Activated CD8-positive, alpha-beta T cell treated with anti-CD3 and anti-CD28 coated beads for 36 hours (primary cell): ENCODE results near the gene LITAF. TPM values are rescaled to one million over a fixed set of nuclear protein-coding genes. Genes with fewer than 3 reads are reported as not detected.

ENCODE experiments used
- ATAC-seq: fragments of 200-7000 bp; cut with Tn5 transposase; one replicate; pipeline ENCODE4 v1.10.0; 2021; ENCODE audit warnings: mild to moderate bottlenecking, moderate library complexity
- CTCF ChIA-PET: fragments of 350-600 bp; sonication (Branson Sonifier 250); formaldehyde crosslinking; loops from one replicate; lab custom pipeline; 2021; ENCODE audit warnings: antibody characterized with exemption; lab: Charles Lee
- POLR2A ChIA-PET: fragments of 350-600 bp; sonication (Branson Sonifier 250); formaldehyde crosslinking; loops from one replicate; lab custom pipeline; 2021; ENCODE audit warnings: antibody characterized with exemption; lab: Charles Lee
- DNase-seq: peaks from one replicate; pipeline ENCODE4 v3.0.0-alpha.2; 2020
- H3K27ac Mint-ChIP-seq: one replicate; pipeline ENCODE4 v1.8.0; 2021; ENCODE audit warnings: mild to moderate bottlenecking, mixed read lengths
- H3K27me3 Mint-ChIP-seq: one replicate; pipeline ENCODE4 v1.8.0; 2021; ENCODE audit warnings: mixed read lengths
- H3K36me3 Mint-ChIP-seq: one replicate; pipeline ENCODE4 v1.8.0; 2021; ENCODE audit warnings: low read depth, mixed read lengths
- H3K4me1 Mint-ChIP-seq: one replicate; pipeline ENCODE4 v1.8.0; 2021; ENCODE audit warnings: low read depth, mixed read lengths
- H3K4me3 Mint-ChIP-seq: one replicate; pipeline ENCODE4 v1.8.0; 2021; ENCODE audit warnings: mild to moderate bottlenecking, moderate library complexity, mixed read lengths
- H3K9me3 Mint-ChIP-seq: one replicate; pipeline ENCODE4 v1.8.0; 2021; ENCODE audit warnings: mixed read lengths
- intact Hi-C: fragments of 100-400 bp; cut with micrococcal nuclease; formaldehyde crosslinking; loops from one replicate; pipeline ENCODE4 v1.10.0; 2022
- total RNA-seq, 2 experiments: library from RNA; stranded (reverse); gene quantifications; one replicate each; pipeline ENCODE4 v1.2.3, GENCODE V29; 2021
- TF ChIP-seq, protein P1 (sequence below): fragments of 200-600 bp; IDR thresholded peaks from one replicate; pipeline ENCODE4 v1.8.0; 2022; ENCODE audit warnings: antibody characterized with exemption, mild to moderate bottlenecking

Gene LITAF
- total RNA-seq, 2 experiments from 2014 or later, result 108 to 110 TPM

DNA sequence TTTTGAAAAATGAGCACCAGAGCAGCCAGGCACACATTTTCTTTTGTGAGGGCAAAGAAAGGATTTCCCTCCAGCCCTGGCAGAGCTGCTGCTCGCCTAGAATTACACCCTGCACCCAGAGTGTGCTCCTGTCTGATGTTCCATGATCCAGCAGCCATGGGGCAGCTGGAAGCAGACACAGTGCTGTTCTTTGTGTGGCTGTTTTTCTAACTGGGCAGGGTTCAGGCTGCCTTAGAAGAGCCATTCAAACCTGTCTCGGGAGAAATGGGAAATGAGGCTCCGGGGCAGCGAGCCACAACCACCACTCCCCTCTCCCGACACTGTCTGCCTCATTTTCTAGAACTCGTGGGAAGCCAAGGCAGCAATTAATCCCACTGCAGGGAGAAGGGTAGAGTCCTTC is 28.9 kb downstream of the LITAF start:
- Mint-ChIP-seq H3K27me3 (no peaks in the 10 kb centered on the region), H3K4me3 (no peak overlapping the region), H3K36me3 (peaks cover 51% of the 10 kb centered on the region), H3K9me3 (peaks cover 7% of the 10 kb centered on the region), H3K27ac (peak overlapping the region; percentile 80), H3K4me1 (peaks cover 54% of the 10 kb centered on the region)
- ATAC-seq, result no peak
- POLR2A ChIA-PET, result interaction anchor here (0.6 to 1.1 kb wide), 2 partner anchors 10 to 108 kb away, joined by 3 to 4 read pairs; no protein-coding TSS in a partner anchor
- TF ChIP-seq, protein P1, sequence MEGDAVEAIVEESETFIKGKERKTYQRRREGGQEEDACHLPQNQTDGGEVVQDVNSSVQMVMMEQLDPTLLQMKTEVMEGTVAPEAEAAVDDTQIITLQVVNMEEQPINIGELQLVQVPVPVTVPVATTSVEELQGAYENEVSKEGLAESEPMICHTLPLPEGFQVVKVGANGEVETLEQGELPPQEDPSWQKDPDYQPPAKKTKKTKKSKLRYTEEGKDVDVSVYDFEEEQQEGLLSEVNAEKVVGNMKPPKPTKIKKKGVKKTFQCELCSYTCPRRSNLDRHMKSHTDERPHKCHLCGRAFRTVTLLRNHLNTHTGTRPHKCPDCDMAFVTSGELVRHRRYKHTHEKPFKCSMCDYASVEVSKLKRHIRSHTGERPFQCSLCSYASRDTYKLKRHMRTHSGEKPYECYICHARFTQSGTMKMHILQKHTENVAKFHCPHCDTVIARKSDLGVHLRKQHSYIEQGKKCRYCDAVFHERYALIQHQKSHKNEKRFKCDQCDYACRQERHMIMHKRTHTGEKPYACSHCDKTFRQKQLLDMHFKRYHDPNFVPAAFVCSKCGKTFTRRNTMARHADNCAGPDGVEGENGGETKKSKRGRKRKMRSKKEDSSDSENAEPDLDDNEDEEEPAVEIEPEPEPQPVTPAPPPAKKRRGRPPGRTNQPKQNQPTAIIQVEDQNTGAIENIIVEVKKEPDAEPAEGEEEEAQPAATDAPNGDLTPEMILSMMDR, result no peak
- intact Hi-C loops, result no loop called here
- CTCF ChIA-PET, result interaction anchor here (1.6 kb wide), 1 partner anchor 26 kb away, joined by 4 read pairs; no protein-coding TSS in a partner anchor
- DNase-seq, result no peak

DNA sequence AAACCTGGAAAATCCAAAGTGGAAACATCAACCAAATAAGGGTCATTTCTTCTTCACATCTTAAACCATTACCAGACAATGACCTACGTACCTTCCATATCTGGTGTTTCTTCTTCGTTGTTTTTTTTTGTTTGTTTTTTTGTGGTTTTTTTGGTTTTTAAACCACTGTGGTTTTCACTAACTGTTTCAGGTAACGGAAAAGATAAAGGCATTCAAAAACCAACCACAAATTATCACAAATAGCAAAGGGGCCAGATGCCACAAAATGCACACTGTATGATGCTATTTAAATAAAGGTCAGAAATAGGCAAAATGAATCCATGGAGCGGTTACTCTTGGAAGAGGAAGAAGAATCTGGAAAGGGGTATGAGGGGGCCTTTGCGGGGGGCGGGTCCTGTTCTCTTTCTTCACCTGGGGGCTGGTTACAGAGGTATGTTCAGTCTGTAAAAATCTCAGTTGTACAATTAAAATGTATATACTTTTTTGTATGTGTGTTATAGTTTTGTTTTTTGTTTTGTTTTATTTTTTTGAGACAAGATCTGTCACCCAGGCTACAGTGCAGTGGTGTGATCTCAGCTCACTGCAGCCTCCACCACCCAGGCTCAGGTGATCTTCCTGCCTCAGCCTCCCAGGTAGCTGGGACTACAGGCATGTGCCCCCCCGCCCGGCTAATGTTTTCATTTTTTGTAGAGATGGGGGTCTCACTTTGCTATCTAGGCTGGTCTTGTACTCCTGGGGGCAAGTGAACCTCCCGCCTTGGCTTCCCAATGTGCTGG is 29.6 kb downstream of the LITAF start:
- intact Hi-C loops, result no loop called here
- TF ChIP-seq, protein P1, result no peak
- POLR2A ChIA-PET, result interaction anchor here (1.1 kb wide), 1 partner anchor 9 kb away, joined by 3 read pairs; no protein-coding TSS in a partner anchor
- CTCF ChIA-PET, result interaction anchor here (1.6 kb wide), 1 partner anchor 25 kb away, joined by 4 read pairs; no protein-coding TSS in a partner anchor
- ATAC-seq (no peak), DNase-seq (no peak)
- Mint-ChIP-seq H3K9me3 (peaks cover 7% of the 10 kb centered on the region), H3K27ac (peak overlapping the region; percentile 80), H3K27me3 (no peaks in the 10 kb centered on the region), H3K4me1 (peaks cover 48% of the 10 kb centered on the region), H3K4me3 (peak overlapping the region; percentile 20), H3K36me3 (peaks cover 56% of the 10 kb centered on the region)

DNA sequence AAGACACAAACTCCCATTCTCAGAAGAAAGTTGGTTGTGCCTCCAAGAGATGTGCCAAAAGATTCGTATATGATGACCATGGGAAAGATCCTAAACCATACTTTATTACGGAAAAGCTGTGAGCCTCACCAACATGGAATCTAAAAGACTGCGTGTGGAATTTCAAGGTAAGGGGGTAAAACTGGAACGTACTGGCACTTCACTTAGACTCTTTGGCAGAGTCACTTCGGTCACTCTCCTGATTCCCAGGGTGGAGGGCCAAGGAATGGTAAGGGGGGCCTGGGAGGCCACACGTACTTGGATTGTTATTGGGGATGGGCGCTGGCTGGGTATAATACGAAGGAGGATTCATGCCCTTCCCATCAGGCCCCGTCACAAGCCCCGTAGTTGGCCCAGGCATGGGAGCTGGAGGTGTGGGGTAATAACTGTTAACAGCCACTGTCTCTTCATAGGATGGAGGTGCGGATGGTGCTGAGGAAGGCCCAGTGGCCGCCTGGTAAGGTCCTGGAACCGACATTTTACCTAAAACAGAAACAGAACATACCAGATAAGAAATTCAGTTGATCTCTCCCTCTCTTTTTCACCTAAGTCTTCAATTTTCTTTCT is 30.4 kb downstream of the LITAF start:
- ChIA-PET CTCF (interaction anchor here (1.6 kb wide), 1 partner anchor 24 kb away, joined by 4 read pairs; no protein-coding TSS in a partner anchor), POLR2A (interaction anchor here (1.2 kb wide), 1 partner anchor 20 kb away, joined by 3 read pairs; no protein-coding TSS in a partner anchor)
- H3K4me3 Mint-ChIP-seq, result no peak overlapping the region
- H3K9me3 Mint-ChIP-seq, result peaks cover 7% of the 10 kb centered on the region
- H3K27ac Mint-ChIP-seq, result peak overlapping the region; percentile 80
- H3K4me1 Mint-ChIP-seq, result peaks cover 40% of the 10 kb centered on the region
- intact Hi-C loops, result no loop called here
- ATAC-seq (no peak), DNase-seq (no peak)
- H3K27me3 Mint-ChIP-seq, result no peaks in the 10 kb centered on the region
- peaks cover 56% of the 10 kb centered on the region for H3K36me3 Mint-ChIP-seq
- TF ChIP-seq, protein P1, result no peak

DNA sequence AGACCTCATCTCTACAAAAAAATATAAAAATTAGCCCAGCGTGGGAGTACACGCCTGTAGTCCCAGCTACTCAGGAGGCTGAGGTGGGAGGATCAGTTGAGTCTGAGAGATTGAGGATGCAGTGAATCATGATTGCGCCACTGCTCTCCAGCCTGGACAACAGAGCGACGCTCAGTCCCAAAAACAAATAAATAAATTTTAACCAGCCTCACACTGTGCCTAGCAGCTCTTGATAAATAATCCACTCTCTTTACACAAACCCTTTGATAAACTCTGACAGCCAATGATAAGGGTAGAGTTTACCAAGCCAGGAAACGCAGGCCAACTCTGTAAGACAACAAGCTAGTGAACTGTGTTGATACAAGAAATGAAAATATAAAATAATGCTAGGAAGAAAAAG is 32.7 kb downstream of the LITAF start:
- ATAC-seq (no peak), DNase-seq (no peak)
- POLR2A ChIA-PET, result interaction anchor here (0.6 kb wide), 1 partner anchor 13 kb away, joined by 3 read pairs; no protein-coding TSS in a partner anchor
- TF ChIP-seq, protein P1, result no peak
- H3K36me3 Mint-ChIP-seq, result peaks cover 75% of the 10 kb centered on the region
- peaks cover 7% of the 10 kb centered on the region for H3K9me3 Mint-ChIP-seq
- H3K4me1 Mint-ChIP-seq, result peaks cover 26% of the 10 kb centered on the region
- peak overlapping the region; percentile 34 for H3K27ac Mint-ChIP-seq
- intact Hi-C loops, result no loop called here
- no peak overlapping the region for H3K4me3 Mint-ChIP-seq
- CTCF ChIA-PET, result interaction anchor here (0.6 to 2.8 kb wide), 5 partner anchors 22 to 148 kb away, joined by 3 to 13 read pairs (median 3); no protein-coding TSS in a partner anchor
- no peaks in the 10 kb centered on the region for H3K27me3 Mint-ChIP-seq
